Measurements from ENCODE around the gene ROR2.

DNA sequence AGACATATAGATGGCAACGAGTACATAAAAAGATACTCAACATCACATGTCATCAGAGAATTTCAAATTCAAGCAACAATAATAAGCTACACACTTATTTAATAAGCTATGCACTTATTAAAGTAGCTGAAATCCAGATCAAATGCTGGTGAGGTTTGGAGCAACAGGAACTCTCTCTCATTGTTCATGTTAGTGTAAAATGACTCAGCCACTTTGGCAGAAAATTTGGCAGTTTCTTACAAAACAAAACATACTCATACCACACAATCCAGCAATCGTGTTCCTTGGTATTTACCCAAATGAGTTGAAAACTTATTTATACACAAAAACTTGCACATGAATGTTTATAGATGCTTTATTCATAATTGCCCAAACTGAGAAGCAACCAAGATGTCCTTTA, 394.9 kb downstream of the ROR2 start:
- TF ChIP-seq EZH2 (IDR thresholded peaks at IDR 0.05; ENCODE audit: insufficient read depth, poor library complexity, severe bottlenecking) (no peak), EZH2phosphoT487 (IDR thresholded peaks at IDR 0.05; ENCODE audit: insufficient read depth, low read depth) (no peak)

Data from GM23248 (cell line).